ENCODE results near the gene PCGF3. TPM values are rescaled to one million over a fixed set of nuclear protein-coding genes. Genes with fewer than 3 reads are reported as not detected.

PCGF3 gene
- total RNA-seq, 1 donor from 2014 or later, result 35.2 TPM

- DNase-seq (ENCODE audit: low read depth), result no peak
- TF ChIP-seq CTCF (conservative IDR thresholded peaks at IDR 0.05; ENCODE audit: low read depth, low read length), result peak; percentile 89
- H3K4me3 ChIP-seq (ENCODE audit: low read depth, low read length), result no peak overlapping the region
These were observed 37.2 kb downstream of the PCGF3 start for GRCh38 chr4:742742-743311.

DNA sequence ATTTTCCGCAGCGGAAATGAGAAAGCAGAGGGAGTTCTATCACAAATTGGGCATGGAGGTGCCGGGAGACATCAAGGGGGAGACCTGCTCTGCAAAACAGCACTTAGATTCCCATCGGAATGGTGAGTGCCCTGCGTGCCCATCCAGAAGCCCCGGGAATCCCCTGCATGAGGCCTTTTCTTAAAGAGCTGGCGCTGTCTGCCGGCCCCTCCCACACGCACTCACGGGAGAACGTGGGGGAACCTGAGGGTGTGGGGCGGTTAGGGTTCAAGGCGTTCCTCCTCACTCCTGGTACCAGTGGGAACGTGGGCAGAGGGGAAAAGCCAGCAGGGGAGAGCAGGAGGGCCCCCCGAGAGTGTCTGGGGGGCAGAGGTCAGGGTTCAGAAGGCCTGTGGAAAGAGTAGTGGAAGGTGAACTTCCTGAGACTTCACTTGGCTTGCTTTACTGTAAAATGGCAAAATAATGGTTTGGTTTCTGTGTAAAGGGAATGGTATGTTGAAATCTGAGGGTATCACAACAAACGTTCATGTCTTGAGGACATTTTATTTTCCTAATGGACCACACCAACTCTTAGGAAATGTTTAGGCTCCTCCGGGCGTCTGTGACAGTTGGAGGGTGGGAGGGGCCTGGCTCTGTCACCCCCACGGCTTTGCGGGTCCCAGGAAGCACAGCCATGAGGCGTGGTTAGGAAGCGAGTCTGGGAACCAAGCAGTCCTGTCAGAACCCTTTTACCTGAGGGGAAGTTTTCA is 38.0 kb downstream of the PCGF3 start:
- DNase-seq (ENCODE audit: low read depth), result no peak
- no peak overlapping the region for H3K4me3 ChIP-seq (ENCODE audit: low read depth, low read length)
- TF ChIP-seq CTCF (conservative IDR thresholded peaks at IDR 0.05; ENCODE audit: low read depth, low read length), result no peak

DNA sequence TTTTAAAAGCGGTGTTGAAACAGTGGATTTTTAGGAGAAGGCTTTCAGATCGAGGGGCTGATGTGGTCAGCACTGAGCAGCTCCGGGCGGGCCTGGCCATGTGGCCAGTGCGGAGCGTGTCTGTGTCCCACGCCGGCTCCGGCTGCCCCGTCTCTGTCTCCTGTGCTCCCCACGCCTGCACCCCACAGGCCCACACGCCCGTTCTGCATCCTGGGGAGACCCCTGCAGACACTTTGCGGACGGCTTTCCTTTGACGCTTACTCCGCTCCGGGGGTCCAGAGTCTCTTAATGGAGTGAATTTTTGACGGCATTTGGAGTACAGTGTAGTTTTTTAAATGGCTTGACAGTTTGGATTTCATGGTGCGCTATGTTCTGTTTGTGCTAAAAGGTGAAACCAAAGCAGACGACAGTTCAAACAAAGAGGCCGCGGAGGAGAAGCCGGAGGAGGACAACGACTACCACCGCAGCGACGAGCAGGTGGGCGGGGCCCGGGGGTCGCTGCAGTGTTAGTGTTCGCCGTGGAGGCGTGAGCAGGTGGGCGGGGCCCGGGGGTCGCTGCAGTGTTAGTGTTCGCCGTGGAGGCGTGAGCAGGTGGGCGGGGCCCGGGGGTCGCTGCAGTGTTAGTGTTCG is 38.7 kb downstream of the PCGF3 start:
- no peak for TF ChIP-seq CTCF (conservative IDR thresholded peaks at IDR 0.05; ENCODE audit: low read depth, low read length)
- H3K4me3 ChIP-seq (ENCODE audit: low read depth, low read length), result no peak overlapping the region
- DNase-seq (ENCODE audit: low read depth), result no peak

GRCh38 chr4:747546-748170 is 42.0 kb downstream of the PCGF3 start:
- no peak for DNase-seq (ENCODE audit: low read depth)
- H3K4me3 ChIP-seq (ENCODE audit: low read depth, low read length), result no peak overlapping the region
- TF ChIP-seq CTCF (conservative IDR thresholded peaks at IDR 0.05; ENCODE audit: low read depth, low read length), result no peak

GRCh38 chr4:748461-748860 is 42.8 kb downstream of the PCGF3 start:
- TF ChIP-seq CTCF (conservative IDR thresholded peaks at IDR 0.05; ENCODE audit: low read depth, low read length), result no peak
- H3K4me3 ChIP-seq (ENCODE audit: low read depth, low read length), result no peak overlapping the region
- no peak for DNase-seq (ENCODE audit: low read depth)

DNA sequence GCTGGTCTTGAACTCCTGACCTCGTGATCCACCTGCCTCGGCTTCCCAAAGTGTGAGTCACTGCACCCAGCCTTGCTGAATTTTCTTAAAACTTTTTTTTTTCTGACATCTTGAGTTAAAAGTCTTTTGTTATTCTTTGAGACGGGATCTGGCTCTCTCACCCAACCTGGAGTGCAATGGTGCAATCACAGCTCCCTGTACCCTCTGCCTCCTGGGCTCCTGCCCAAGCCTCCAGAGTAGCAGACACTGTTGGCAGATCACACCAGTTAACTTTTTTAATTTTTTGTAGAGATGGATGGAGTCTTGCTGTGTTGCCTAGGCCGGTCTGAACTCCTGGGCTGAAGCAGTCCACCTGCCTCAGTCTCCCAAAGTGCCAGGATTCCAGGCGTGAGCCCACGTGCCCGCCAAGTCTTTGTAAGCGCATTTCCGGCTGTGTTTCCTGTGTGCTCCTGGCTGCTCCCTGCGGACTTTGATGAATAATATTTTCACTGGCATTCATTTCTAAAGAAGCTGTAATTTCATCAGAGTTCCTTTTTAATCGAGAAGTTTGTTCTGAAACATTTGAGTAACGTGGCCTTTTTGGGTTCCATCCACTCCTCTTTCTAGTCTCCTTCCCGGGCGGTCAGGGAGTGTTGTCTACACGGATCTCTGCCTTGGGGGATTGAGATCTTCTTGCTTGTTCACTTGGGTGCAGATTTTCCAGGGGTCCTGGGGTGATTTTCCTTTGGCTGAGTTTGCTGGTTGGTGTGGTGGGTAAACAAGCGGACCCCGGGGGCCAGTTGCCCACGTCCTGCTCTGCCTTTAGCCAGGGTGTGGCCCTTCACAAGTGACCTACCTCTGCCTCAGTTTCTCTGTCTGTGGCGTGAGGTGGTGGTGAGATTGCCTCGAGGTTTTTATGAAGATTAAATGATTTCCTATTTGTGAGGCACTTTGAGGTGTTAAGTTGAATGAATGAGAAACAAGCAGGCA is 44.4 kb downstream of the PCGF3 start:
- no peak for DNase-seq (ENCODE audit: low read depth)
- TF ChIP-seq CTCF (conservative IDR thresholded peaks at IDR 0.05; ENCODE audit: low read depth, low read length), result no peak
- no peak overlapping the region for H3K4me3 ChIP-seq (ENCODE audit: low read depth, low read length)
